Kidney (tissue), 22 donors: Measurements from ENCODE around the gene PATL1. TPM values are rescaled to one million over a fixed set of nuclear protein-coding genes. Genes with fewer than 3 reads are reported as not detected.
A peak's percentile ranks its signal among the peaks of the same experiment; 100 is the strongest.

Source experiments
- DNase-seq, 5 donors: peaks; one replicate each; pipeline ENCODE4 v3.0.0-alpha.2; 2013 to 2020
- FAIRE-seq: peaks from 2 replicates; lab custom pipeline; 2012; peaks lifted over from hg19 to GRCh38; lab: Jason Lieb, UNC
- H3K27ac ChIP-seq, 2 donors: one replicate each; pipeline ENCODE4 v1.7.0; 2013; ENCODE audit warnings: low read depth in 2 of 2, low read length in 2 of 2, inconsistent platforms in 1 of 2
- H3K27me3 ChIP-seq: one replicate; pipeline ENCODE4 v1.7.1; 2013; ENCODE audit warnings: low read length, inconsistent platforms; ENCODE audit not compliant: control insufficient read depth, insufficient read depth
- H3K36me3 ChIP-seq, 3 donors: one replicate each; pipeline versions ENCODE4 v1.7.0 to v1.7.1; 2013; ENCODE audit warnings: low read length in 3 of 3, control low read depth in 1 of 3, inconsistent platforms in 1 of 3; ENCODE audit not compliant: insufficient read depth in 3 of 3, control insufficient read depth in 2 of 3
- H3K4me1 ChIP-seq, 3 donors: one replicate each; pipeline versions ENCODE4 v1.7.0 to v1.7.1; 2013; ENCODE audit warnings: low read length in 3 of 3, inconsistent platforms in 1 of 3, low read depth in 1 of 3; ENCODE audit not compliant: control insufficient read depth in 2 of 3, insufficient read depth in 2 of 3
- H3K4me3 ChIP-seq, 3 donors: one replicate each; pipeline versions ENCODE4 v1.7.0 to v1.8.1; 2013; ENCODE audit warnings: low read length in 3 of 3, control low read depth in 1 of 3, inconsistent platforms in 1 of 3
- H3K9ac ChIP-seq, 3 donors: one replicate each; pipeline versions ENCODE4 v1.7.0 to v1.7.1; 2013; ENCODE audit warnings: low read length in 3 of 3, control low read depth in 1 of 3, inconsistent platforms in 1 of 3
- H3K9me3 ChIP-seq, 3 donors: one replicate each; pipeline versions ENCODE4 v1.7.0 to v1.7.1; 2013; ENCODE audit warnings: low read length in 3 of 3, control low read depth in 1 of 3, inconsistent platforms in 1 of 3; ENCODE audit not compliant: control insufficient read depth in 2 of 3, insufficient read depth in 1 of 3
- CTCF ChIP-seq: IDR thresholded peaks from 3 replicates; pipeline ENCODE4 v1.5.1; 2012; ENCODE audit warnings: mild to moderate bottlenecking, moderate library complexity, borderline replicate concordance; ENCODE audit not compliant: insufficient read depth; ENCODE audit errors: extremely low read depth
- intact Hi-C: fragments of 100-400 bp; cut with DNase I; formaldehyde crosslinking; loops from one replicate; pipeline ENCODE4 v1.11.1; 2022
- long read RNA-seq, 10 donors: library from polyadenylated mRNA in 1 of 10; unstranded in 1 of 10; transcript quantifications; one replicate each; pipeline ENCODE4 v2.0.0 and lab custom pipeline, GENCODE V29; 2021 to 2026
- polyA plus RNA-seq: library from polyadenylated mRNA; stranded (reverse); fragments of 350-450 nt; fragmentation: Illumina TruSeq; extraction: RNeasy Lipid Tissue Mini Kit (QIAGEN cat#74804); gene quantifications from one replicate; pipeline ENCODE4 v1.2.3, GENCODE V29; 2014; ENCODE audit warnings: low read depth, low replicate concordance; ENCODE audit not compliant: insufficient read depth
- total RNA-seq: library from RNA; stranded (reverse); fragmentation: NEBNext Ultra II Directional; extraction: Animal tissue kit (Norgen Biotek cat#: 25700); gene quantifications from one replicate; pipeline ENCODE4 v1.2.1, GENCODE V29; 2021
- donor health status: control.
- donor health status: control.
- donor health status: control.
- donor health status: control.
- donor health status: control.
- donor health status: DM: yes; HTN: yes; CAD: no.
- donor health status: Normal renal cell carcinoma (clear cell type).

PATL1 gene
- total RNA-seq (35.4 TPM), polyA plus RNA-seq (12.3 TPM)
- long read RNA-seq, donor 1, full-length matches to known transcripts, result 2 of 2 reads
- long read RNA-seq, donor 1, partial matches to known transcripts, result 0 of 2 reads
- long read RNA-seq, donor 1, other reads (novel, unspliced or antisense), result 0 of 2 reads
- long read RNA-seq, donor 2, full-length matches to known transcripts, result 1 of 1 reads
- long read RNA-seq, donor 2, partial matches to known transcripts, result 0 of 1 reads
- long read RNA-seq, donor 2, other reads (novel, unspliced or antisense), result 0 of 1 reads
- long read RNA-seq, donor 3, full-length matches to known transcripts, result 3 of 8 reads
- long read RNA-seq, donor 3, partial matches to known transcripts, result 5 of 8 reads
- long read RNA-seq, donor 3, other reads (novel, unspliced or antisense), result 0 of 8 reads
- long read RNA-seq, donor 4, full-length matches to known transcripts, result 1 of 1 reads
- long read RNA-seq, donor 4, partial matches to known transcripts, result 0 of 1 reads
- long read RNA-seq, donor 4, other reads (novel, unspliced or antisense), result 0 of 1 reads
- long read RNA-seq, donor 5, result 0 reads
- long read RNA-seq, donor 6, result 0 reads
- long read RNA-seq, donor 7, partial matches to known transcripts, result 0 of 1 reads
- long read RNA-seq, donor 7, other reads (novel, unspliced or antisense), result 1 of 1 reads
- long read RNA-seq, donor 8, result 0 reads
- long read RNA-seq, donor 9, result 0 reads
- long read RNA-seq, donor 10, full-length matches to known transcripts, result 1 of 6 reads
- long read RNA-seq, donor 10, partial matches to known transcripts, result 5 of 6 reads
- long read RNA-seq, donor 10, other reads (novel, unspliced or antisense), result 0 of 6 reads

- peak within 1 kb of the TSS; percentile 86 to 93 (median 90) for H3K4me3 ChIP-seq
- intact Hi-C loops, result no loop called here
- H3K27me3 ChIP-seq, result no peaks in the 10 kb centered on the region
- no peaks in the 10 kb centered on the region for H3K9me3 ChIP-seq
- peaks cover 0 to 16% (median 12%) of the 10 kb centered on the region in 3 donors for H3K4me1 ChIP-seq
- FAIRE-seq (peak; percentile 69), DNase-seq (peak; percentile 99 to 100 (median 99))
- H3K27ac ChIP-seq, result peak within 1 kb of the TSS; percentile 100
- H3K36me3 ChIP-seq, result peaks cover 2 to 15% (median 6%) of the 10 kb centered on the region in 3 donors
- TF ChIP-seq CTCF, result no peak
- peak within 1 kb of the TSS; percentile 88 to 93 (median 89) for H3K9ac ChIP-seq
These were observed at the start of gene PATL1 for GRCh38 chr11:59668950-59669610. PATL1 (minus strand) TSS chr11:59669037; CDS start chr11:59668895, 142 bp downstream.

GRCh38 chr11:59716051-59716450 lies 47.2 kb upstream of the PATL1 start:
- H3K4me3 ChIP-seq, result no peak overlapping the region
- FAIRE-seq, result no peak
- no peaks in the 10 kb centered on the region for H3K36me3 ChIP-seq
- H3K4me1 ChIP-seq, result no peaks in the 10 kb centered on the region
- TF ChIP-seq CTCF, result no peak
- H3K9me3 ChIP-seq, result no peaks in the 10 kb centered on the region
- no peak overlapping the region for H3K27ac ChIP-seq
- DNase-seq, result no peak
- H3K27me3 ChIP-seq, result no peaks in the 10 kb centered on the region
- intact Hi-C loops, result no loop called here
- no peak overlapping the region for H3K9ac ChIP-seq

- no peak within 1 kb of the TSS for H3K4me3 ChIP-seq
- intact Hi-C loops, result no loop called here
- FAIRE-seq, result no peak
- no peak within 1 kb of the TSS for H3K9ac ChIP-seq
- H3K27me3 ChIP-seq, result no peaks in the 10 kb centered on the region
- DNase-seq, result no peak
- no peaks in the 10 kb centered on the region for H3K4me1 ChIP-seq
- TF ChIP-seq CTCF, result no peak
- H3K9me3 ChIP-seq, result no peaks in the 10 kb centered on the region
- H3K27ac ChIP-seq, result no peak within 1 kb of the TSS
- no peaks in the 10 kb centered on the region for H3K36me3 ChIP-seq
These were observed 44.9 kb upstream of the PATL1 start, which contains the start of gene OR10V1 for GRCh38 chr11:59713745-59714144. OR10V1 (minus strand) TSS chr11:59713845; CDS start chr11:59713845, 0 bp downstream.
